ENCODE measurements around the gene GFPT2. TPM values are rescaled to one million over a fixed set of nuclear protein-coding genes. Genes with fewer than 3 reads are reported as not detected.

The GFPT2 gene
- total and polyA plus RNA-seq, 2 of the 4 experiments (the other 2 are of a cell fraction): 20.3 to 20.8 TPM

DNA sequence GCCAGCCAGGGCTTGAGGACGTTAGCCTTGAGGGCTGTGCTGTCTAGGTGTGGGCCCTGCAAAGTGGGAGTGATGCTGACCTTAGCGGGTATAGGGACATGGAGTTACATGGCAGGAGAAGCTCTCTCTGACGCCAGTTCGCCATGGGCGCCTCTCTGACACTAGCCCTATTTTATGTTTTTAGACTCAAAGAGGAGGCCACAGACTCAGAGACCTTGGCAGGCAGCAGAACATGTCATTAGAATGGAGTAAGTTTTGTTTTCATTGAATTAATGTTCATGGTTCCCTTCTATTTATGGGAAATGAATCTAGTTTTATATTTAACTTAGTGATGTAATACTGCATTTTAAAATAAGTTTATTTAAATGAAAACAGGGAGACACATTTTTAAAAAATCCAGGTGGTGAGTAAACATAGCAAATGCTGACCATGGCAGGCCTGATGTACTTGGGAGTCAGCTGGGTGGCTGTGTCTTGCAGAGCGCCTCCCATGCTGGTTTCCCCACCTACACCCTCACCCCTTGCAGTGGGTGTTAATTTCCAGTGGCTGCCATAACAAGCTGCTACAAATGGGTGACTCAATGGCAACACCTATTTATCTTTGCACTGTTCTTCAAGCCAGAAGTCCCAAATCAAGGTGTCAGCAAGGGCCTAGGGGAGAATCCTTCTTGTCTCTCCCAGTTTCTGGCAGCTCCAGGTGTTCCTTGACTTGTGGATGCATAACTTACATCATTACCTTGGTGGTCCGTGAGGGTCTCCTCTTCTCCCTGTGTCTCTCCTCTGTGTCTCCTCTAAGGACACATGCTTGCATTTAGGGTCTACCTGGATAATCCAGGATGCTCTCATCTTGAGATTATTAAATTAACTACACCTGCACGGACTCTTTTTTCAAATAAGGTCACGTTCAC, 25.6 kb upstream of the GFPT2 start:
- Histone ChIP-seq H2BK20ac (ENCODE audit: low read depth, low read length) (no peak overlapping the region), H4K91ac (ENCODE audit: insufficient read depth, low read depth, low read length) (no peak overlapping the region), H3K9me1 (ENCODE audit: insufficient read depth, low read length) (no peaks in the 10 kb centered on the region), H2AK9ac (replicated peaks; ENCODE audit: low read depth, low read length, poor library complexity) (no peak overlapping the region), H2BK120ac (ENCODE audit: low read depth, low read length) (no peak overlapping the region), H3K27ac (ENCODE audit: insufficient read depth, low read length) (no peak overlapping the region), H4K8ac (ENCODE audit: low read depth in 2 of 2, low read length in 2 of 2) (no peak overlapping the region), H3K4me2 (ENCODE audit: low read depth, low read length) (no peak overlapping the region), H3K4me3 (ENCODE audit: insufficient read depth, low read depth, low read length) (no peak overlapping the region), H4K5ac (ENCODE audit: low read depth, low read length) (no peak overlapping the region), H3K4me1 (ENCODE audit: control insufficient read depth, insufficient read depth, low read length) (no peaks in the 10 kb centered on the region), H3K4ac (ENCODE audit: low read depth, low read length) (no peak overlapping the region), H3K36me3 (ENCODE audit: control insufficient read depth, insufficient read depth, low read length) (no peaks in the 10 kb centered on the region), H3K9ac (ENCODE audit: low read depth, low read length) (no peak overlapping the region), H2AK5ac (ENCODE audit: low read depth, low read length) (no peak overlapping the region), H3K23ac (ENCODE audit: low read depth, low read length) (no peak overlapping the region), H3K14ac (replicated peaks; ENCODE audit: low read depth, low read length) (no peak overlapping the region), H2AFZ (replicated peaks; ENCODE audit: low read length, poor library complexity) (no peak overlapping the region), H3K27me3 (ENCODE audit: control insufficient read depth, insufficient read depth, low read length) (peaks cover 10% of the 10 kb centered on the region), H3K18ac (ENCODE audit: low read depth, low read length) (no peak overlapping the region), H3K56ac (ENCODE audit: extremely low read depth, insufficient read depth, low read length) (no peak overlapping the region), H3K79me1 (ENCODE audit: low read depth in 1 of 2, low read length in 2 of 2) (no peaks in the 10 kb centered on the region), H4K20me1 (ENCODE audit: insufficient read depth, low read length) (no peaks in the 10 kb centered on the region), H2BK5ac (ENCODE audit: low read depth, low read length, poor library complexity, severe bottlenecking) (no peak overlapping the region), H3K9me3 (ENCODE audit: control insufficient read depth, insufficient read depth, low read length) (no peaks in the 10 kb centered on the region), H2BK15ac (ENCODE audit: low read depth, low read length) (no peak overlapping the region)
- intact Hi-C loops (cut with micrococcal nuclease) (no loop called here), in situ Hi-C loops (cut with MboI; ENCODE audit: low sequenced_read_pairs) (no loop called here), dilution Hi-C loops (cut with HindIII; ENCODE audit: low sequenced_read_pairs, unreplicated experiment) (no loop called here)
- POLR2A ChIA-PET (ENCODE audit: unreplicated experiment): no interaction called here
- WGBS, 2 experiments (ENCODE audit: extremely low coverage in 2 of 2, insufficient read length in 1 of 2): 50% methylated on average over 1 of the region's 9 CpGs; no CpG with 5 or more reads in 1 of the 2 experiments
- BruUV-seq (replicated peaks): no TSS peak
- DNase-seq: no peak
- no peak for ATAC-seq (ENCODE audit: low read depth)
- CTCF ChIA-PET: no interaction called here
- TF ChIP-seq RCOR1 (IDR thresholded peaks at IDR 0.05; ENCODE audit: insufficient replicate concordance, low read length): no peak
- TF ChIP-seq CHD1 (IDR thresholded peaks at IDR 0.05; ENCODE audit: low read depth, low read length): no peak
- TF ChIP-seq, protein P1, sequence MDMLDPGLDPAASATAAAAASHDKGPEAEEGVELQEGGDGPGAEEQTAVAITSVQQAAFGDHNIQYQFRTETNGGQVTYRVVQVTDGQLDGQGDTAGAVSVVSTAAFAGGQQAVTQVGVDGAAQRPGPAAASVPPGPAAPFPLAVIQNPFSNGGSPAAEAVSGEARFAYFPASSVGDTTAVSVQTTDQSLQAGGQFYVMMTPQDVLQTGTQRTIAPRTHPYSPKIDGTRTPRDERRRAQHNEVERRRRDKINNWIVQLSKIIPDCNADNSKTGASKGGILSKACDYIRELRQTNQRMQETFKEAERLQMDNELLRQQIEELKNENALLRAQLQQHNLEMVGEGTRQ (IDR thresholded peaks at IDR 0.05; ENCODE audit: low read depth, low read length): no peak
- TF ChIP-seq POLR2A (IDR thresholded peaks at IDR 0.05; ENCODE audit: low read depth, low read length): no peak
- TF ChIP-seq FOS (IDR thresholded peaks at IDR 0.05; ENCODE audit: low read depth, low read length): no peak
- no peak for TF ChIP-seq RFX5 (IDR thresholded peaks at IDR 0.05; ENCODE audit: low read depth, low read length)
- TF ChIP-seq, protein P2, sequence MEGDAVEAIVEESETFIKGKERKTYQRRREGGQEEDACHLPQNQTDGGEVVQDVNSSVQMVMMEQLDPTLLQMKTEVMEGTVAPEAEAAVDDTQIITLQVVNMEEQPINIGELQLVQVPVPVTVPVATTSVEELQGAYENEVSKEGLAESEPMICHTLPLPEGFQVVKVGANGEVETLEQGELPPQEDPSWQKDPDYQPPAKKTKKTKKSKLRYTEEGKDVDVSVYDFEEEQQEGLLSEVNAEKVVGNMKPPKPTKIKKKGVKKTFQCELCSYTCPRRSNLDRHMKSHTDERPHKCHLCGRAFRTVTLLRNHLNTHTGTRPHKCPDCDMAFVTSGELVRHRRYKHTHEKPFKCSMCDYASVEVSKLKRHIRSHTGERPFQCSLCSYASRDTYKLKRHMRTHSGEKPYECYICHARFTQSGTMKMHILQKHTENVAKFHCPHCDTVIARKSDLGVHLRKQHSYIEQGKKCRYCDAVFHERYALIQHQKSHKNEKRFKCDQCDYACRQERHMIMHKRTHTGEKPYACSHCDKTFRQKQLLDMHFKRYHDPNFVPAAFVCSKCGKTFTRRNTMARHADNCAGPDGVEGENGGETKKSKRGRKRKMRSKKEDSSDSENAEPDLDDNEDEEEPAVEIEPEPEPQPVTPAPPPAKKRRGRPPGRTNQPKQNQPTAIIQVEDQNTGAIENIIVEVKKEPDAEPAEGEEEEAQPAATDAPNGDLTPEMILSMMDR (conservative IDR thresholded peaks at IDR 0.05; ENCODE audit: low read depth, low read length): no peak
- no peak for TF ChIP-seq SMC3 (IDR thresholded peaks at IDR 0.05; ENCODE audit: low read depth, low read length)
- TF ChIP-seq MAFK (IDR thresholded peaks at IDR 0.05; ENCODE audit: low read depth, low read length): no peak
- TF ChIP-seq NFE2L2 (IDR thresholded peaks at IDR 0.05; ENCODE audit: low read depth, low read length): no peak
- TF ChIP-seq BHLHE40 (IDR thresholded peaks at IDR 0.05; ENCODE audit: low read depth, low read length): no peak
- no peak for TF ChIP-seq CEBPB (IDR thresholded peaks at IDR 0.05; ENCODE audit: low read depth, low read length)
- TF ChIP-seq MXI1 (IDR thresholded peaks at IDR 0.05; ENCODE audit: borderline replicate concordance, low read depth, low read length): no peak
- TF ChIP-seq MAZ (IDR thresholded peaks at IDR 0.05; ENCODE audit: borderline replicate concordance, low read depth, low read length): no peak
- TF ChIP-seq RAD21 (IDR thresholded peaks at IDR 0.05; ENCODE audit: low read length): no peak

Measured in IMR-90 (cell line).